Stimulated activated CD8-positive, alpha-beta memory T cell treated with anti-CD3 and anti-CD28 coated beads, Interleukin-7, amount 100 ng/mL, for 48 hours (primary cell): ENCODE measurements around the gene SPATA13.
"Not testable (repeated sequence)": the region's sequence is repeated elsewhere in the genome, so short reads cannot be mapped to it uniquely, and the experiment has no call there.

Experiments
- DNase-seq, 2 donors: peaks; one replicate each; pipeline ENCODE4 v3.0.0-alpha.2; 2020; ENCODE audit warnings: low read depth in 1 of 2; ENCODE audit errors: extremely low read depth in 1 of 2

The SPATA13 gene

DNA sequence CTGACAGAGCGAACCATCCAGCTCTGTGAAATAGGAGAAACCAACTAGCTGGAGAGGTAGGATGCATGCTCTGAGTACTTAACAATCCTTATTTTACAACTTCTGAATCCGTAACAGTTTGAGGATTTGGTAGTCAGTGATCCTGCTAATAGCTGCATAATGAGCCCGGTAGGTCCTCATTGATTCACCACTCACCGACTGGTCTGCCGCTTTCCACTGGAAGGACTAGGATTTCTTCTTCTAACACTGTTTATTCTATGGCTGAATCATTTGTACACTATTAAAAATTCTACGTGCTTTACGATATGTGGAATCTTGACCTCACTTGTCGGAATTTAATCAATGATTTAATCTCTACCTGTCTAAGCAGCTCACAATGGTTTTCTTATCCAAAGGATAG is 33.9 kb downstream of the SPATA13 start:
- no peak for DNase-seq

GRCh38 chr13:24195626-24196025 is 35.1 kb downstream of the SPATA13 start:
- DNase-seq = no peak

DNA sequence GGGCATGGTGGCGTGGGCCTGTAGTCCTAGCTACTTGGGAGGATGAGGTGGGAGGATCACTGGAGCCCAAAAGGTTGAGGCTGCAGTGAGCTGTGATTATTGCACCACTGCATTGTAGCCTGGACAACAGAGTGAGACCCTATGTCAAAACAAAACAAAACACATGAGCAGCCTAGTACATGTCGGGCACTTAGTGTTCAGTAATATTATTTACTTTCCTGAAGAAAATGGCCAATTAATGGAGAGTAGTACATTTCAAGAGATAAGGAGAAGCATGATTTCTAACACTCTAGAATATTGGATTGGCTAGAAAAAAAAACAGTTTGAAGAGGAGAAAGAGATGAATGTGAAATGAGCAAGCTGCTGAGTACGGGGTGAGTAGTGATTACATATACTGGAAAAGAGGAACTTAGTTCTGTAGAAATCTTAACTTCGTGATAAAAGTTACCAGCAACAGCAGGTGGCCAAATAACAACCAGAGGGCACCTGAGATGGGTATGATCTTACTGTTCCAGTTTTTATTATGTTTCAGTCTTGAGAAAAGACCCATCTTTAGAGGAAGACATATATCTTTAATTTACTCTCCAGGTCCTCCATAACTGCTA is 36.2 kb downstream of the SPATA13 start:
- DNase-seq = no peak

DNA sequence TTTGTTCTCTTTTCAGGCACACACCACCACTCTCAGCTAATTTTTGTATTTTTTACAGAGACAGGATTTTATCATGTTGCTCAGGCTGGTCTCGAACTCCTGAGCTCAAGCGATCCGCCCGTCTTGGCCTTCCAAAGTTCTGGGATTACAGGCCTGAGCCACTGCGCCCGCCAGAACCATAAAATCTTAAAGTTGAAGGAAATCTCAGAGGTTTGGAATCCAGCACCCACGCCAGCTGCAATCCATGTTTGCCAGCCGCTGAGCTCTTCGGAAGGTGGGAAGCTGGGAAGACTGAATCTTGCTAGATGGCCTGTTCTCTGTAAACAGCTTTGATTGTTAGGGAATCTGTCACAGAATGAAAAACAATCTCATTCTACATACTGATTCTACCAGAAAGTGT is 38.5 kb downstream of the SPATA13 start:
- DNase-seq = no peak

GRCh38 chr13:24202215-24202614 is 41.7 kb downstream of the SPATA13 start:
- no peak for DNase-seq

GRCh38 chr13:24203273-24203672 is 42.8 kb downstream of the SPATA13 start:
- no peak for DNase-seq

DNA sequence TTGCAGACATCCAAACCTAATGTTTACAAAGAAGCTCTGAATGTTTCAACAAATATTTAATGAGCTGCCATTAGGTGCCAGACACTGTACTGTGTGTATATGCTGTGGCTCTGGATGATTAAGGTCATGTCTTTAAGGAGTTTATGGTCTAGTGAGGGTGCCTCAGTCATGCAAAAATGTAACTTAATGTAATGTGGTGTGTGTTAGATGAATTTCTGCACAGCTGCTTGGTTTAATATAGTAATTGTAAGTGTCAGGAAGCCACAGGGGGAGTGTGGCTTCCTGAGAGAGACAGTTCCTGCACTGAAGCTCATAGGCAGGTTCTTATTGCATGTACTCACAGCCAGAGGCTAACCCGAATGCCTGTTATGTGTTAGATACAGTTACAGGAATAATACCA is 43.3 kb downstream of the SPATA13 start:
- DNase-seq = no peak

DNA sequence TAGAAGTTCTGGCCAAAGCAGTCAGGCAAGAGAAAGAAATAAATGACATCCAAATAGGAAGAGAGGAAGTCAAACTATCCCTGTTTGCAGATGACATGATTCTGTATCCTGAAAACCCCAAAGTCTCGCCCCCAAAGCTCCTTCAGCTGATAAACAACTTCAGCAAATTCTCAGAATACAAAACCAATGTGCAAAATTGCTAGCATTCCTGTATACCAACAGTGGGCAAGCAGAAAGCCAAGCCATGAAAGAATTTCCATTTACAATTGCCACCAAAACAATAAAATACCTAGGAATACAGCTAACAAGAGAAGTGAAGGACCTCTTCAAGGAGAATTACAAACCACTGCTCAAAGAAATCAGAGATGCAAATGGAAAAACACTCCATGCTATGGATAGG is 44.6 kb downstream of the SPATA13 start:
- not testable (repeated sequence) for DNase-seq

GRCh38 chr13:24207841-24208667 is 47.5 kb downstream of the SPATA13 start:
- DNase-seq = no peak

DNA sequence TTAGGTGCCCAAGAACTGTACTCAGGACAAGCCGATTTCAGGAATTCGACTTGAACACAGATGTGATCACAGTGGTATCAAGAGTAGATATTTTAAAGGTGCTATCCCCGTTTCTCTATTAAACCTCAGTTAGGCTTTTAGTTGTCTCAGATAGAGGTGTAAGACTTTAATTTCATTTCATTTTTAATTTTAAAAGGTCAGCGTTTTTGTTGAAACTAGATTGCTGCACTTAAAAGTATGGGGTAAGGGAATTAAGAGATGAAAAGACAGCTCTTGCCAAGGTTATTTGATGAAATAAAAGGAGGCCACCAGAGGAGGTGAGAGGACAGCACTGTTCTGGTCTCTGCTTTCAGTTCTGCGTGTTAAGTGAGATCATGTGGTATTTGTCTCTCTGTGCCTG is 48.6 kb downstream of the SPATA13 start:
- DNase-seq = no peak

- no peak for DNase-seq
Measured at GRCh38 chr13:24212254-24212653, 51.7 kb downstream of the SPATA13 start.

GRCh38 chr13:24212674-24213073 is 52.2 kb downstream of the SPATA13 start:
- no peak for DNase-seq

DNA sequence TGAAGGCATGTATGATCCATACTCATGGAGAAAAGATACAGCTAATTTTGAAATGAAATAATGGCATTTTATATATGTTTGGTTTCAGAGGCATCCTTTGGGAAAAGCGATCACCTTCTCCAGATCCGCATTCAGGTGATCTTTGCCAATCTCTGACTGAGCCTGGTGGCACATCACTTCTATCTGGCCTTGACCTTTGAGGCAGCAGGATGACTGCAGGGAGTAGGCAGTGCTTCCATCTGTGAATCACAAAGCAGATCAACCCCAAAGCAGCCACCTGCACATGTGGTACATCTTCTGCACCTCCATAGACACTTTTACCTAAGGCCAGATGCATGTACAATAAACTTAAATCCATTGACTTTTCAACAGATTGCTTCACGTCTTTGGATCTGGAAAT is 53.4 kb downstream of the SPATA13 start:
- no peak for DNase-seq

DNA sequence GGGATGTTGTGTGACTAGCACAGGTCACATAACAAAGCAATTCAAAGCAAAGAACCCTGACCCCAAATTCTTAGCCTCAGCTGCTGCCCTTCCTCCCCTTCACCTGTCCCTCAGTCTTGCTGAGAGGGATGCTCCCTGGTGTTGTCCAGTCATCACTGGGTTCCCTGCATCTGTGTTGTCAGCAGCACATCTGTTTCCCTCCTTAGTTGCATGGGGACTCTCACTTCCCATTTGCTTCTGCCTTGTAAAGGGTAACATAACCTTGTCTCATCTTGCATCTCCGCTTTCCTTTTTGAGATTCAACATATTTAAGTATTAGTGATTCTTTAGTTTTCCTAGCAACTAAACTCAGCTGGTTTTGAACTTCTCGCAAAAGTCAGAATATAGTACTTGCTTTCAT is 54.0 kb downstream of the SPATA13 start:
- DNase-seq = no peak

DNA sequence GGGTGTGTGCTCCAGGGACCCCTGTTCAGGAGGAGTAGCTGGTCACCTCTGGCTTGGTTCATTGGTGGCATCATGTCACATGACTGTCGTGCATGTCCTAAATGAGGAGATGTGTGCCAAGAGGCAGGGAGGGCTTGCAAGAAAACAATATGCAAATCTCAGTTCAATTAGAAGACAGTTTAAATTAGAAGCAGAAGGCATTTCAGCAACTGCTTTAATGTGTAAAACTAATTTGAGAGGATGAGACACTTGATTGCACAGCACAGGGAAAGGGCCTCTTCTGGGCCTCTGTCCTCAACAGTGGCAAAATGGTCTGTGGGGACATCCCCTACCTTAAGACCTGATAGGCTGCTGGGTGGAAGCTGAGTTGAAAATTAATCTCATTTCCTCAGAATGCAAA is 54.6 kb downstream of the SPATA13 start:
- no peak for DNase-seq

- DNase-seq = no peak
Measured at GRCh38 chr13:24215732-24216131, 55.2 kb downstream of the SPATA13 start.

GRCh38 chr13:24216176-24216575 is 55.7 kb downstream of the SPATA13 start:
- DNase-seq = no peak

GRCh38 chr13:24216779-24217178 is 56.3 kb downstream of the SPATA13 start:
- DNase-seq = not testable (repeated sequence)

- DNase-seq = no peak
Measured at GRCh38 chr13:24217601-24218281, 57.2 kb downstream of the SPATA13 start.

DNA sequence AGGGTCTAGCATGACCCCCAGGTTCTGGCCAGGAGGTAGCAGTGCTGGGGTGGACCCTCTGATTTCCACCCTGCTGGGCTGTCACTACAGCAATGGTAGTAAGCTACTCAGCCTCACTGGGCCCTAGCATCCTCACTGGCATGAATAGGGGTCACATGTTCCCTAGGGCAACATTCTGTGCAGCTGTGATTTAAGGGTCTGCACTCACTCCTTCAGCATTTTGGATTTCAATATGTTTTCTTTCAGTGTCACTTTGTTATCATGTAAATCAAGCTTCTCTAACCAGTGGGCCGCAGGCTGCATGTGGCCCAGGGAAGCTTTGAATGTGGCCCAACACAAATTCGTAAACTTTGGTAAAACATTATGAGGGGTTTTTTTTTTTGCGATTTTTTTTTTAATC is 57.8 kb downstream of the SPATA13 start:
- DNase-seq = no peak

GRCh38 chr13:24218977-24219376 is 58.5 kb downstream of the SPATA13 start:
- no peak for DNase-seq
